GM23248 (cell line): Measurements from ENCODE around the gene OAF.

ENCODE experiments used
- EZH2 ChIP-seq: fragments of 200-600 bp; sonication (generic); IDR thresholded peaks from 2 replicates; pipeline ENCODE4 v1.6.1; 2018; ENCODE audit warnings: antibody characterized with exemption, mild to moderate bottlenecking; ENCODE audit not compliant: insufficient read depth, poor library complexity, severe bottlenecking
- EZH2phosphoT487 ChIP-seq: fragments of 200-600 bp; sonication (generic); IDR thresholded peaks from 2 replicates; pipeline ENCODE4 v1.6.1; 2018; ENCODE audit warnings: antibody characterized with exemption, moderate library complexity, mild to moderate bottlenecking, low read depth; ENCODE audit not compliant: insufficient read depth

- no peak for TF ChIP-seq EZH2
- no peak for TF ChIP-seq EZH2phosphoT487
These were observed 13.0 kb downstream of the OAF start for GRCh38 chr11:120223793-120224192.
